ENCODE results near the gene RRP1B.
"Not testable (repeated sequence)": the region's sequence is repeated elsewhere in the genome, so short reads cannot be mapped to it uniquely, and the experiment has no call there.

Gene RRP1B

DNA sequence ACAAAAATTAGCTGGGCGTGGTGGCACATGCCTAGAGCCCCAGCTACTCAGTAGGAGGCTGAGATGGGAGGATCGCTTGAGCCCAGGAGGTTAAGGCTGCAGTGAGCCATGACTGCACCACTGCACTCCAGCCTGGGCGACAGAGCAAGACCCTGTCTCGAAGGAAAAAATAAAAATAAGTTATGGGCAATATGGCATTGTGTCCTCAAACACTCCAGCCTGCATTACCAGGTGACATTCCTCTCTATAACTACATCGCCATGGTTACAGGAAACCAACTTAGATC lies 40.1 kb downstream of the RRP1B start:
- not testable (repeated sequence) for DNase-seq (ENCODE audit: low read depth in 2 of 2, low spot score in 1 of 2)

DNA sequence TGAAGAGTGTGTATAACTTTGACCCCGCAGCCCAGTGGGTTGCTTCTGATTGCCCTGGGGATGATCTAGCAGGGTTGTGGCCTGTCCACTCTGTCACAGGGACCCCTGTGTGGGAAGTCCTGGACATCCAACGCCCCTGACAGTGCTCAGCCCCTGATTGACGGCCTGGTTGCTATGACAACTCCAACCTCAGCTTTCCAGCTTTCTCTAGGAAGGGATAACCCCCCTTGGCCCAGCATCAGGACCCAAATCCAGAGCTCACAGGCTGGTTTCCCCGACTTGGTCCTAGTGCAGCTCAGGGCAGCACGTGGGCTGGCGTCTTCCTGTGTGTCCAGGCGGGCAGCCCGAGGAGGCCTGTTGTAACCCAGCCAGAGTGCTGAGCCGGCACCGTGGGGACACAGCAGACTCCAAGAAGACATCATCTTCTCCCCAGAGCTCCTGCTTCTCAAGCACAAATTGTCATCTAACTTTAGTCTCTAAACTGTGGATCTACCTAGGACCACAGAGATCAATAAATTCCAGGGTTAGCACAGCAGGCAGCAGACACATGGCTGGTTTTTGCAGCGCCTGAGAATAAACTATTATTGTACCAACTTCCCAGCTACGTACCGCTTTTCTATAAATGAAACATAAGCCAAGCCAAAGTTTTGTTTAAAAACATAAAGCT lies 40.7 kb downstream of the RRP1B start:
- DNase-seq (ENCODE audit: low read depth in 2 of 2, low spot score in 1 of 2): no peak

DNA sequence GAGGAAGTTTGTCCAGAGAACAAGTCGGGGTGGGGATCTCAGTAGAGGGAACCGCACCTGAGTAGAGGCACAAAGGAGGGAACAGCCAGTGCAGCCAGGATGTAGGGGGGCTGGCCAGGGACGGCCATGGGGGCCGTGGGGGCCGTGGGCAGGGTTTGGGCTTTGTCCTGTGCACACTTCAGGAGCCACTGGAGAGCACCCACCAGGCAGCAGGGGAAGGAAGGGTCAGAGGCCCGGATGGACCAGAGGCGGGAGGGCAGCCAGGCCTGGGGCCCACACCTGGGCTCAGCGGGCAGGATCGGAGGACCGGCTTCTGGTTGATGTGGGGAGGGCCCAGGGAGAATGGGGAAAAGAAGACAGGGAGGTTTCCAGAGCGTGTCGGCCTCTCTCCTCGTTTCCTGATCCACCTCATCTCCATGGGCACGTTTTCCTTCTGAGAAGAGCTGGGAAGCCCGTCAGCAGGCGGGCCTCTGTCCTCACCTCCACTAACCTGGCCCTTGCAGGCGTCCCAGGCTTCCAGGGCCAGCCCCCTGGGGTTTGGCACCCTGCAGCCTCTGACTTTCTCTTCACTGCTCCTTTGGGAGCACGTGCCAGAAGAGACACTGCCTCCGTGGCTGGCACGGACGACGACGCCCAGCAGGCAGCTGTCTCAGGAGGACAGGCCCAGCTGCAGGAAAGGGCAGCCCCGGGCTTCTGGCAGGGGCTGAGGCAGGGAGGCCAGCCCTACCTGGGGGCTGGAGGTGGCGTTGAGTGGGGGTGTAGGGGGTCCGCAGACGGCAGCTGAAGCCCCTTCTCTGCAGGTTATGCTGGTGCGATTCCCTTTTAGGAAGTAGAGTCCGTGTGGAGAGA lies 42.8 kb downstream of the RRP1B start:
- no peak for DNase-seq (ENCODE audit: low read depth in 2 of 2, low spot score in 1 of 2)

DNA sequence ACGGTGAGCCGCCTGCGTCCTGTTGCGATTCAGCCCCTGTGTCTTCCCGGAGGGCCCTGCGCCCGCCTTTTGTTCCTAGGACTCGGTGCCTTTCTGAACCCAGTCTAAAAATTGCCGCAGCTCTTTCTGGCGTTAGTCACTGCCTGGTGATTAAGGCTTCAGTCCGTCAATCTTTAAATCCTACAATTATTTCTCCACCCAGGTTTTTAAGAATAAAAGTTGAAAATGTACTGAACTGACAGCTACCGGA lies 43.4 kb downstream of the RRP1B start:
- DNase-seq (ENCODE audit: low read depth in 2 of 2, low spot score in 1 of 2): no peak

DNA sequence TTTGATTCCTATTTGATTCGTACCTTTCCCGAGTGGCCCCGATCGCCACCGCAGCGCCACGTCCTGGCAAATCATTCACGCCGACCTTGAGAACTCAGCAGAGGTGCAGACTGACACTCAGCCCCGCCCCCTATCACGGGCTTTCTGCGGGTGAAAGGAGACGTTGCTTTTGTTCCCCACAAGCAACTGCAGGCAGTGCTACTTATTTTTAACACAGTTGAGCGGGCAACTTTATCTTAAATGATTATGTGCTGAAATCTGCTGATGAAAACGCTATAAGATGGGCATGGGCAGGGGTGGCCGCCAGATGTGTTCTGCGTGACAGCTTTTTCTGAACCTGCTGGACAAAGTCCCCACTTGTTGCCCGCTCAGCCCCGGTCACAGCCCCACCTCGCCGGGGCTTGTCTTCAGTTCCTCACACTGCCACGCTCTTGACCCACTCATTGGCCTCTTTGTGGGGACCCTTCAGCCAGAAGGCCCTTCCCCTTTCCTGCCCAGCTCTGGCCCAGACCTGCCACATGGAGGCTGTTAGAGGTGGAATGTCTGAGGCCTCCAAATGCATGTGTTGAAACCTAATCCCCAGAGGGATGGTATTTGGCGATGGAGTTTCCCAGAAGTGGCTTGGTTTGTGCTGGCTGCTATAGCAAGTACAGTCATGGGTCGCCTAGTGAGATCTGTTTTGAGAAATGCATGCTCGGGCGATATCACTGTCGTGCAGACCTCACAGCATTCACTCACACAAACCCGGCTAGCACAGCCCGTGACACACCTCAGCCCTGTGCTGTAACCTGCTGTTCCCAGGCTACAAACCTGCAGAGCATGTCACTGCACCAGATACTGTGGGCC lies 43.9 kb downstream of the RRP1B start:
- no peak for DNase-seq (ENCODE audit: low read depth in 2 of 2, low spot score in 1 of 2)

DNA sequence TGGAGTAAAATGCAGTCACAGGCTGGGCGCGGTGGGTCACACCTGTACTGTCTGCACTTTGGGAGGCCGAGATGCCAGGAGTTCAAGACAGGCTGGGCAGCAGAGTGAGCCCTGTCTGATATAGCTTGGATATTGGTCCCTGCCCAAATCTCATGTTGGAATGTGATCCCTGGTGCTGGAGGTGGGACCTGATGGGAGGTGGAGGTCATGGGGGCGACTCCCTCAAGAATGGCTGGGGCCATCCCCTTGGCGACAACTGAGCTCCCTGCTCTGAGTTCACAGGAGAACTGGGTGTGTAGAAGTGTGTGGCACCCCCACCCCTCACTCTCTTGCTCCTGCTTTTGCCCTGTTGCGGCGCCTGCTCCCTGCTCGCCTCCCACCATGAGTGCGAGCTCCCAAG lies 48.1 kb downstream of the RRP1B start:
- DNase-seq (ENCODE audit: low read depth in 2 of 2, low spot score in 1 of 2): no peak

DNA sequence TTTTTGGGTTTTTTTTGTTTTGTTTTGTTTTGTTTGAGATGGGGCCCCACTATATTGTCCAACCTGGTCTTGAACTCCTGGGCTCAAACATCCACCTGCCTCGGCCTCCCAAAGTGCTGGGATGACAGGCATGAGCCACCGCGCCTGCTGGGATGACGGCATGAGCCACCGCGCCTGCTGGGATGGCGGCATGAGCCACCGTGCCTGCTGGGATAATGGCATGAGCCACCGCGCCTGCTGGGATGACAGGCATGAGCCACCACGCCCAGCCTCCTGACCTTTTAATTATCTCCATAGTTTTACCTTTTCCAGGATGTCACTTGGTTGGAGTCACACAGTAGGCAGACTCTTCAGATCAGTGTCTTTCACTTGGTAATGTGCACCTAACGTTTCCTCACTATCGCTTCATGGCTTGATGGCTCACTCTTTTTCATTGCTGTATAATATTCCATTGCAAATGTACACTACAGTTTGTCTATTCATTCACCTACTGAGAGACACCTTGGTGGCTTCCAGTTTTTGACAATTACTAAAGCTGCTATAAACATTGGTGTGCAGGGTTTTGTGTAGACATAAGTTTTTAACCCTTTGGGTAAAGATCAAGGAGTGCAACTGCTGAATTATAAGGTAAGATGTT lies 49.5 kb downstream of the RRP1B start:
- no peak for DNase-seq (ENCODE audit: low read depth in 2 of 2, low spot score in 1 of 2)

DNA sequence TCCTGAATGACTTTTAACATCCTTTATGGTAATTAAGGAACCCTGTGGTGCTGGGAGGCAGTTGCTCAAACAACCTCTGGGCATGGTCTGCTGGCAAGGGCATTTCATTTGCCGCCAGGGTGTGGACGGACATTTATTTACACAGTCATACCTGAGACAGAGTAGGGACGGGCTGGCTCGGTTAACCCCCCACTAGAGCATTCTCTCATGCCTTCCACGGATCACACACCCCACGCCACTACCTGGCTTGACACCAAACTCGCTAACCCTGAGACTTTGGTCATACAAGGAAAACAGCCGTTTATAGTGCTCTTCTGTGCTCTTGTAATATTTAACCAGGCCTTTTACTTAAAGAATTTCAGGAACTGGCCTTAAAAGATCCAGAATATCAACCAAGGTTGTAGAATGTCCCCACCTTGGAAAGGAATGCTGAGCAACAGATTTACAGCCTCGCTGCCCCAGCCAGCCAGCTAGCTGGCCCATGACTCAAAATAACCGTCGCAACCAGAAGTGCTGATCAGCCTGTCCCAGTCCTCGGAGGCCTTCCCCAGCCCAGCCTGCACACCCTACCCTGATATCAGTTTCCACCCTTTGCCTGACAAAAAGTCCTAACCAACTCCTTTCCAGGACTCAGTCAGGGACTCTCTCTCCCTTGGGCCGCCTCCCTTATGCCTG lies 53.0 kb downstream of the RRP1B start:
- DNase-seq (ENCODE audit: low read depth in 2 of 2, low spot score in 1 of 2): no peak

DNA sequence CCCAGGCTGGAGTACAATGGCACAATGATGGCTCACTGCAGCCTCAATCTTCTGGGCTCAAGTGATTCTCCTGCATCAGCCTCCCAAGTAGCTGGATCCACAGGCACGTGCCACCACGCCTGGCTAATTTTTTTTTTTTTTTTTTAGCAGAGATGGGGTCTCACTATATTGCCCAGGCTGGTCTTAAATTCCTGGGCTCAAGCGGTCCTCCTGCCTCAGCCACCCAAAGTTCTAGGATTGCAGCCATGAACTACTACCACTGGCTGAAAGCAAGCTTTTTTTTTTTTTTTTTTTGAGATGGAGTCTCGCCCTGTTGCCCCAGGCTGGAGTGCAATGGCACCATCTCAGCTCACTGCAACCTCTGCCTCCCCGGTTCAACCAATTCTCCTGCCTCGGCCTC lies 53.8 kb downstream of the RRP1B start:
- not testable (repeated sequence) for DNase-seq (ENCODE audit: low read depth in 2 of 2, low spot score in 1 of 2)

DNA sequence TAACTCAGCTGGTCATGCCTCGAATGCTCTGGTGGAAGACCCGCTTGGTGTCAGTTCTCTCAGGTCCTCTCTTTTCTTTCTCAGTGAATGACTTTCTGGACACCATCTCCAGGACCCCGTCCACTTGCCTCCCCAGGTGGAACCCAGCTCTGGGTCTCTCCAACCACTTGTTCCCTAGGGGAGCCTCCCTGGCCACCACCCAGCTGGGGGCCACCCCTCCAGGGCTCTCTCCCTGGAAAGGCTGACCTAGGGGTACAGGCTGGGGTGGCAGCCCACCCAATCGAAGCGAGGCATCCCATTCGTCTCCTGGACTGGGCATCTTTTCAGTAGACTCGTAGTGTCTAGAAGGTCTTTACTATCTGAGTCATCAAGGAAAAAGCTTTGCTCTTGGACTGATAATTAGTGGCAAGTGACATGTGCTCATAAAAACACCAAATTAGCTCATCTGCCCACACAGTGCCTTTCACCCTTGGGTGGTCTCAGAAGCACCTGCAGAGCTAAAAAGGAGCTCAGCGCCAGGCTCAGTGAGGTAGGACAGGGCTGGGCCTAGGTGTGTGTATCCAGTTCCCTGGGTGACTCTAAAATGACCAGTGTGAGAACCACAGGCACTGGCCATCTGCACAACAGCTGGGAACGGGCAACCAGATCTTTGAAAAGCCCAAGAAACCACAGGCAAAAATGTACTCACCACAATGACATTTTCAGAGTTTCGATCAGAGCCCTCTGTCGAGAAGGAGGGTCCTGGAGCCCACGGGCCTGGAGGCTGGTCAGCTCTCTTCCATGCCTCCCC lies 57.2 kb downstream of the RRP1B start:
- no peak for DNase-seq (ENCODE audit: low read depth in 2 of 2, low spot score in 1 of 2)

DNA sequence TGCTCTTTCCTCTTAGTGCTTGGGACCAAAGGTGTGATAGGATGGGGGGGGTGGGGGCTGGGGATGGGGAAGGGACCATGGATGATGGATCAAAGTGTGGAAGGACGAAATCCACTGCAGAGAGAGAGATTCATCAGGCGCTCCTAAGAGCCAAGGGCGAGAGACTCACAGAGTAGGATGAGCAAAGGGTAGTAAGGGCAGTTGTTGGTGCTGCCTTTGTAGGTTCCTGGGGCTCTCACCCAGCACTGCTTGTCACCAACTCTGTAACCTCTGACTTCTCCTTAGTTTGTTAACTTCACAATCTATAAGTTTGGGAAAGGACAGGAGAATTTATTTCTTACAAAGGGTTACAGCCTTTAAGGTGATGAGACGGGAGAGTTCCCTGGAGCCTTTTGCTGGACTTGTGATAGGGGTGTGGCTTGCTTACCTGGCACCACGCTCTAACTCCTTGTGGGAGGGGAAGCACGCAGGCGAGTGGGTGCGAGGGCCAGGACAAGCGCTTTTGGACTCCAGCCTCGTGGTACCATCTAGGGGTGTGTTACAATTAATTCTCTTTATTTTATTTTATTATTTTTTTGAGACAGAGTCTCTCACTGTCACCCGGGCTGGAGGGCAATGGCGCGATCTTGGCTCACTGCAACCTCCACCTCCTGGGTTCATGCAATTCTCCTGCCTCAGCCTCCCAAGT lies 58.0 kb downstream of the RRP1B start:
- DNase-seq (ENCODE audit: low read depth in 2 of 2, low spot score in 1 of 2): no peak

DNA sequence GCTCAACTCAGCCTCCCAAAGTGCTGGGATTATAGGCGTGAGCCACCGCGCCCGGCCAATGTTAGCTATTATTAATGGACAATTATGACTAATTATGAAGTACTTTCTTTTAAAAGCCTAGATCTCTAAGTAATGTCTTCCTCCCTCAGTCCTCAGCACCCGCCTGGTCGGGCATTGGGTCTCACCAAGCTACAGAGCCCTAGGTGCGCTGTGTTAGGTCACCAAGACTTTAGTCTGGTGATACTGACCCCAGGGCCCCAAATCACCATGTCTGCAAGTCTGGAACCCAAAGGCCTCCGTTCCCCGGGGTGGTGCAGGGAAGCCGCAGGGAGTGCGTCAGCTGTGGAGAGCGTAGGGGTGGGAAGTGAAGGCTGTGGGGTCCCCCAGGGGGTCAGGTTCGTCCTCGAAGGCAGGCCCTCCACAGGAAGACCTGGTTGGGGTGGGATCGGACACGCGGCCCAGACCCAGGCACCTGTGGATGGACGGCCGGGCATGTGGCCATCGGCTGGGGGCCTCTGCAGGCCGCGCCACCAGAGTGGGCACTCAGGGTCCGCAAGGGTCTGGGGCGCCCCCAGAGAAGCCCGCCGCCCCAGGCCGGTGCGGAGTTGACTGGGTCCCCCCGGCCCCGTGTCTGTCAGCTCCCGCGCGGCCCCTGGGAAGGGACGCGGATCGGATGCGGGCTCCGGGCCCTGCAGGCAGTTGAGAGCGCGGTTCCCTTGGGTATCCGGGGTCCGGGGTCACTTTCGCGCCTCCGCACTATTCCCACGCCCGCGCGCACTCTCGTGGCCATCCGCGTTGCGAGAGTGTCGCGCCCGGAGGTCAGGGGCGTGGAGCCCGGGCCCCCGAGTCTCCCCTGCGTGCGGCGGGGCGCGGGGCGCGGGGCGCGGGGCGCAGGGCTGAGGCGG lies 58.9 kb downstream of the RRP1B start:
- DNase-seq (ENCODE audit: low read depth in 2 of 2, low spot score in 1 of 2): no peak

DNA sequence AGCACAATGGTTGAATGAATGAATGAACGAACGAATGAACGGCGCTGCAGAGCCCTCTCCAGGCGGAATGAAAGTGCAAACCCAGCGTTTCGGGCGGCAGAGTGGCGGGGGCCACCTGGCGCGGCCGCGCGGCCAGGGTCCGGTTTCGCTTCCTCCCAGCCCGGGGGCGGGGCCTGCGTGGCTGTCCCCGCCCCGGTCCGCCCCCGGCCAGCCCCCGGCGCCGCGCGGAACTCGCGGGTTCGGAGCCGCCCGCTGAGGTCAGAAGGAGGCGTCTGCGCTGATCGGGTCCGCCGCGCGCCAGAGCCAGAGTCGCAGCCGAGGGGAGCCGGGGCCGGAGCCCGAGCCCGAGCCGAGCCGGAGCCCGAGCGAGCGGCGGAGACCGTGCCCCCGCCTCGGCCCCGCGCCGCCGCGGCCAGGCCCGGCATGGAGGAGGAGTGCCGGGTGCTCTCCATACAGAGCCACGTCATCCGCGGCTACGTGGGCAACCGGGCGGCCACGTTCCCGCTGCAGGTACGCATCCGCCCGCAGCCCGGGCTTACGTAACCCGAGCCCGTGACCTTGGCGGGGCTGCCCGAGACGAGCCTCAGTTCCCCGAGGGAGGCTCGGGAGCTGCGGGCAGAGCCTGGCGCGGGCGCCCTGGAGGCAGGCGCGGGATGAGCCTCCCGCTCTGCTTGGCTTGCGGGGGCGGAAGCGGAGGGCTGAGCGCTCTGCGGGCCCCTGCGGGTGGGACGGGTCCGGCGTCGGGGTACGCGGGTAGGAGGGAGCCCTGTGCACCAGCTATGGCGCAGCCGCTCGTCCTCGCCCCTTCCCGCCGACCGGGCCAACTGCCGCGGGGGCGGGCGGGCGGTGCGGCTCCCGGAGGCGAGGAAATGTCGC lies 59.8 kb downstream of the RRP1B start, which contains the start of gene PDXK:
PDXK (plus strand) TSS at position 258 of the 876 bp plus-strand sequence; CDS start at position 424, 166 bp downstream.
- DNase-seq (ENCODE audit: low read depth in 2 of 2, low spot score in 1 of 2): peak; percentile 42 to 53

DNA sequence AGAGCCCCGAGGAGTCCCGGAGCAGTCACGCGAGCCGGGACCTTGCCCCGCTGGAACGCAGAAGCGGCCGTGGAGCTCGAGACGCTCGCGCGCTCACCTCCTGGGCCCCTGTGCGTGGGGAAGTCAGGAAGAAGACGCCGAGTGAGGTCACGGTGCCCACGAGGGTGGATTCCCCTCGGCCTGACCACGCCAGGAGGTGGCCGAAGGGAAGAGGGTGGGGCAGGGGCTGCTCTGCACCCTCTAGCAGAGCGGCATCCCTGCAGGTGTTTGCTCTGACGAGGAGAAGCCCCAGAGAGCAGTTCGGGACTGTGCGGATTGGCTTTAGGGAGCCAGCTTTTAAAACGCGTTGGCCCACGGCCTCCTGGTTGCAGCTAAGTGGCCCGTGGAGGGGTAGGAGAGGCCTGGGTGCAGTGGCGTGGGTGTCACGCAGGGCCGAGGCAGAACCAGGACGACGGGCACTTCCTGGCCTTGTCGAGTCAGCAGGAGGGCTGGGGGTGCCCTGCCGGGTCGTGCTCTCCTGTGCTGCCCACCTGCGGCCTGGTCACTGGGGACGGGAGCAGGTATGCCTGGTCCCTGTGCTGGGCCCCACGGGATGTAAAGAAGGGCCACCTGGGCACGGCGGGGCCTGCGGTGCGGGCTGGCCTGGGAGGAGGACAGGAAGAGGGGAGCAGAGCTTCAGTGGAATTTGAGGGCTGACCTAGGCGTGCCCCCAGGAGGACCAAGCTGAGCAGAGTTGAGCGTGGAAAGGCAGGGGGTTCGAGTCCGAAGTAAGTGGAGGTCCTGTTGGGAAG lies 60.6 kb downstream of the RRP1B start:
- no peak for DNase-seq (ENCODE audit: low read depth in 2 of 2, low spot score in 1 of 2)

DNA sequence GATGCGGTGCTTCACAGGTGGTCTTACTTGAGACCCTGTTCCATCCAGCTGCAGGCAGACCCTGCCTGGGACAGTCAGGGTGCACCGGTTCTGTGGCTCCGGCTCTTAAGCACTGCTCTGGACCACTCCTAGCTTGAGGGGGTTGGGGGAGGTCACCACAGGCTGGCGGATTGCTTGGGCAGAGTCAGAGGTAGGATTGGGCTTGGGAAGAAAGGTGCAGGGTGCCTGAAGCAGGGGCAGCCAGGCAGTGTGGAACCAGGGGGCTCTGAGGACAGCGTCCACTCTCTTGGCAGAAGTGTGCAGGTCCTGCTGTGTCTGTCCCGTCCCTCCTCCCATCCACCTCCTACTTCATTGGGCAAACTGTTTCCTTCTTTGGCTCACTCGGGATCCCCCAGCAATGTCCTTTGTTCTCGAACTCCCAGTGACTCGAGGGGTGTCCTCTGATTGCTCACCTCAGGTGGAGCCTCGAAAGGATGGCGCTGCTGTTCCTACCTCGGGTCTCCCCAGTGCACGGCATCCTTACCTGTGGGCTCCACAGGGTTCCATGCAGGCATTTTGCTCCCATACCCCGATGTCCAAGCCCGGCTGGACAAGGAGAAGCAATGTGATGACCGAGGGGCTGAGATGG lies 61.3 kb downstream of the RRP1B start:
- DNase-seq (ENCODE audit: low read depth in 2 of 2, low spot score in 1 of 2): no peak

DNA sequence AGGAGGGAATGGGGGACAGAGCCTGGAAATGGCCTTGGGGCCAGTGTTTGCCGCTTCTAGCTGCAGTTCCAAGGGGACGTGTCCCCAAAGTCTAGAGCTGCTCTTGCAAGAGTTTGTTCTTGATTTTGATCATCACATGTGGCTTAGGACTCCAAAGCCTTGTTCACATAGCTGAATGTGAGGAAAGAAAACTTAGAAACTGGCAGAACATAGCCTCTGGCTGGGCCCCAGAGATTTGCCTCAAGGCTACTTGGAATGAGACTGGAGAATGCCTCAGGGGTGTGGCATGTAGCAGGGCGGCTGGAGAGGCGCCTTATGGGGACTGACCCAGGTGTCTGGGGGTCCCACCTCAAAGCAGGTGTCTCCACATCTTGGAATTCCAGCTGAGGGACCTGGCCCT lies 61.8 kb downstream of the RRP1B start:
- no peak for DNase-seq (ENCODE audit: low read depth in 2 of 2, low spot score in 1 of 2)

DNA sequence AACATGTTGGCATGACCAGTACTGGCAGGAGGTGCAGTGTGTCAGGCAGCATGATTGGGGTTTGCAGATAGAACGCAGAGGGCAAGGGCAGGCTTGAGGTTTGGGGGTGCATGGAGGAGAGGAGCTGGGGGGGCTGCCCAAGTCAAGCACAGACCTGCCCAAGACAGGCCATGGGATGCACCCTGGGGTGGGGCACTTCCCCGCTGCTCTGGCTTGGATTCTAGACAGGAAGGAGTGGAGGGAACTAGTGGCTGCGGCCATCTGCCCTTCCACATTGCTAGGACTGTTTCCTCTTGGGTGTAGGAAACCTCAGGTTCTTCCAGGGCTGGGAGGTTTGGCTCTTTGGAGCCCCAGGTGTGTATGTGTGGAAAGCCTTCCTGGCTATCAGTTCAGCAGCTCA lies 62.6 kb downstream of the RRP1B start:
- DNase-seq (ENCODE audit: low read depth in 2 of 2, low spot score in 1 of 2): no peak

All from stimulated activated CD8-positive, alpha-beta memory T cell treated with anti-CD3 and anti-CD28 coated beads, Interleukin-4, amount 100 ng/mL, for 1 hour (primary cell).